Glomerular endothelial cell (primary cell): ENCODE data around the gene LILRA5. TPM values are rescaled to one million over a fixed set of nuclear protein-coding genes. Genes with fewer than 3 reads are reported as not detected.
"Not testable (repeated sequence)": the region's sequence is repeated elsewhere in the genome, so short reads cannot be mapped to it uniquely, and the experiment has no call there.

Experiments
- DNase-seq: peaks from one replicate; pipeline ENCODE4 v3.0.0-alpha.2; 2011; ENCODE audit warnings: low read depth, low spot score; ENCODE audit errors: extremely low read depth
- total RNA-seq: library from RNA; depleted of rRNA; stranded (reverse); fragments of >200 nt; gene quantifications from 2 replicates; pipeline ENCODE4 v1.2.3, GENCODE V29; 2015

LILRA5 gene
- total RNA-seq, 1 donor from 2014 or later: not detected

DNA sequence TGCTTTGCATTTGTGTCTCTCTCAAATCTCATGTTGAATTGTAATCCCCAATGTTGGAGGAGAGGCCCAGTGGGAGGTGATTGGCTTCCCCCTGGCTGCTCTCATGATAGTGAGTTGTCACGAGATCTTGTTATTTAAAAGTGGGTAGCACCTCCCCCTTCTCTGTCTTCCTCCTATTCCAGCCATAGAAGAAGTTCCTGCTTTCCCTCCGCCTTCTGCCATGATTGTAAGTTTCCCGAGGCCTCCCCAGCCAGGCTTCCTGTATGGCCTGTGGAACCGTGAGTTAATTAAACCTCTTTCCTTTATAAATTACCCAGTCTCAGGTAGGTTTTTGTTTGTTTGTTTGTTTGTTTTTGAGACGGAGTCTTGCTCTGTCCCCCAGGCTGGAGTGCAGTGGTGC, 22.2 kb upstream of the LILRA5 start:
- no peak for DNase-seq

DNA sequence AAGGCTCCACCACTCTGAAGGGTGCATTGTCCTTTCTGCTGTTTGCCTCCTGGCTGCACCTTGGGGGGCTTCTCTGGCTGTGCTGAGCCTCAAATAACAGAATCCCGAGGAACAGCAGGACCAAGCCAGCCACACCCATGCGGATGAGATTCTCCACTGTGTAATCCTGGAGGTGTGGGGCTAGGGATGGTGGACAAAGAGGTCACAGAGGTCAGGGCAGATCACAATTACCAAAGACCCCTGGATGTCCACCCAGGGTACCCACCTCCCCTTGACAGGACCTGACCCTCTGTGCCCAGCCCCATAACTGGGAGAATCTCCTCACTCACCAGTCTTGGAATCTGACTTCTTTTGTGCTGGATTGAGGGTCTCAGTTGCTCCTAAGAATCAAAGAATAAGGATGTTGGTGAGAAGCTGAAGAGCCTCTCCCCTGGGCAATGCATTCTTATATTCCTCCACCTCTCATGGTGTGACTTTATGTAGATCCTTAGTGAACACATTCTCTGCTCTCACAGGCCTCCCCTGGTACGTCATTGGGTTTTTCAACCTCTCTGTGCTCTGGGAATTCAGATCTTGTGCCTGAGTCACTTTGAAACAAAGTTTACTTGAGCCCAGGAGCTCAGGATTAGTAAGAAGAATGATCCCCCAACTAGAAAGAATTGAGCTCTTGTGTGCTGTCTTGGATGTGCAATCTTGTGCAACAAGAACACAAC, 20.8 kb upstream of the LILRA5 start:
- no peak for DNase-seq

DNA sequence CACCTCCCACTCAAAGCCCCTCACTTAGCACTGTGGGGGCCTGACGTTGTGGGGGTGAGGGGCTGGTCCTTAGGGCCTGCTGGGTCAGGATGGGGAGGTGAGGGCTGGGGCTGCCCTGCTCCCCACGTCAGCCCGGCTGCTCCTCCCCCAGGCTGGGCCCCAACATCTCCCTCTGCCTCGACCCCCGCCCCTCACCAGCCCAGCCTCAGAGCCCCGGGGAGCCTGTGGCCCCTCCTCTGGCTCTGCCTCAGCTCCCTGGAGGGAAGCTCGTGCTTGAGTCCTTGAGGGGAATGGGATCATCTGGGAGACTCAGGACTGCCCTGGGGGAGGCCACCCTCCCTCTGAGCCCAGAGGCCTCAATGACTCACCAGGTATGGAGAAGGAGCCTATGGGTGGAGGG, 19.2 kb upstream of the LILRA5 start:
- no peak for DNase-seq

DNA sequence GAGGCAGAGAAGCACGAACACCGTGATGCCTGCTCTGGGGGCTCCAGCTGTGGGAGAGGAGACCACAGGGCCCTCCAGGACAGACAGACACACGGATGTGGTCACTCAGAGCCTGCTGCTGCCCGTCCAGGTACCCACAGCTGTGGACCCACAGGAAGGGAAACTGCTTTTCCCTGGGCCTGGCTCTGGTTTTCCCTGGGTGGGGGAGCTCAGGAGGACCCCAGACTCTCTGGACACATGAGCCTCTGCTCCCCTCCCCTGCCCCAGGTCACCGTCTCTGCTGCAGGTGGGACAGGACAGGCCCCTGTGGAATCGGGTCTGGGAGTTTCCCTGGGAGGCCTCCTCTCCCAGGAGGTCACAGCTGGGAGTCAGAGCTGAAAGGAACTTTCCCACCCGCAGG, 18.7 kb upstream of the LILRA5 start:
- no peak for DNase-seq

DNA sequence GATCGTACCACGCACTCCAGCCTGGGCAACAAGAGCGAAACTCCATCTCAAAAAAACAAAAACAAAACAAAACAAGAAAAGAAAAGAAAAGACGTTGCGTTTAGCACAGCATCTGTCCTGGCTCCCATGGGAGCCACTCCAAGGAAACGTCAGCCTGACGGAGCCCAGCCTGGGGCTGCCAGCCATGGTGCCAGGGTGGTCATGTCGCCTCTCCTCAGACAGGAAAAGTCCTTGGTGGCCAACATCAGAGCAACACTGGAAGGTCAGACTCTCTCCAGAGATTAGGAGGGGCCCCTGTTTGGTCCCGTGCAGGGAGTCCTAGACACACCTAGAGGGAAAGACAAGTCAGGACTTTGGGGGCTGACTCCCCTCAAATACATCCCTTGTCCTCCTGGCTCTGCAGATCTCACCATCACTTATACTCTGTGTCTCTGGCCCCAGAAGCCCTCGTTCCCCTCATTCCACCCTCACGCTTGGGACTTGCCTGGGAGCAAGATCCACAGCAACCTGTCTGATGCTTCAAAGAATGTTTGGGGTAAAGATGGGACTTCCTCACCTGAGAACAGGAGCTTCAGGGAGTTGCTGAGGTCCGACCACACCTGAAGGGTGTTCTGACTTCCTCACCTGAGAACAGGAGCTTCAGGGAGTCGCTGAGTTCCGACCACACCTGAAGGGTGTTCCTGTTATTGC, 16.7 kb upstream of the LILRA5 start:
- no peak for DNase-seq

DNA sequence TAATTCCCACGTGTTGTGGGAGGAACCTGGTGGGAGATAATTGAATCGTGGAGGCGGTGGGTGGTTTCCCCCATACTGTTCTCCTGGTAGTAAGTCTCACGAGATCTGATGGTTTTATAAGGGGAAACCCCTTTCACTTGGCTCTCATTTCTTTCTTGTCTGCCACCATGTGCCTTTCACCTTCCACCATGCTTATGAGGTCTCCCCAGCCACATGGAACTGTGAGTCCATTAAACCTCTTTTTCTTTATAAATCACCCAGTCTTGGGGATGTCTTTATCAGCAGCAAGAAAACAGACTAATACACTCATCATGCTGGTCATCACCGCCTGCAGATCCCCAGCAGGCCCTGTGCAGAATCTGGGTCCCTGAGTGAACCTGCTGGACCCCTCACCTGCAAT, 15.8 kb upstream of the LILRA5 start:
- DNase-seq: not testable (repeated sequence)

DNA sequence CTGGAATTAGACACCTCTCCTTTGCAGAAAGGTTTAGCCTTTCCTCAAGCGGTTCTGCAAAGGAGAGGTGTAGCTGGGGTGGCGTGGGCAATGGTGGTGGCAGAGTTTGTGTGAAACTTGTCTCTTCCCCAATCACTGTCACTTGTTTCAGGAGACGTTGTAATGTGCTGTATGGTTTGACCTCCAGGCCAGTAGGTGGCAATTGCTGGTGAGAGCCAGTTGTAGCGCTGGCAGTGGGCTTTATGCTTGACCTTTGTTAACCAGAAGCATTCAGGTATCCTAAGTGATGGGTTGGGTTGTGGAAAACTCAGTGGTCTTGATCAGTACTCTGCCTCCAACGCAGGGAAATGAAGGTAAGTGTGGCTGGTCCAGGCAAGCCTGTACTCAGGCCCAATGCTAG, 12.7 kb upstream of the LILRA5 start:
- DNase-seq: no peak

DNA sequence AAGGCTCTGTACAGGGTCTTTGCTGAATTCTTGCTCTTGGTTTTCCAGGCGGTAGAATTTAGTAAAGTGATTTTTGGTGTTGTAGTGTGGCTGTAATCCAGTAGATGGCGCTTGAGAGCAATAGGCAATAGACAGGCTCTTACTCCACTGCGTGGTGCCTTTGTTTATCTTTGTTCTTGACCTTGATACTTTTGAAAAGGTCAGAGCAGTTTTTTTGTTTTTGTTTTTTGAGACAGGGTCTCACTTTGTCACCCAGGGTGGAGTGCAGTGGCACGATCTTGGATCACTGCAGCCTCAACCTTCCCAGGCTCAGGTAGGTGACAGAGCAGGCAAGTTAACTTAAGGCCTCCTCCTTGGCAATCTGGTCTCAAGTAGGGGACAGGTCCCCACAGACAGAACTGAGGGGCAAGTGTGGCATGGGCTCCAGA, 12.2 kb upstream of the LILRA5 start:
- DNase-seq: peak; percentile 25

DNA sequence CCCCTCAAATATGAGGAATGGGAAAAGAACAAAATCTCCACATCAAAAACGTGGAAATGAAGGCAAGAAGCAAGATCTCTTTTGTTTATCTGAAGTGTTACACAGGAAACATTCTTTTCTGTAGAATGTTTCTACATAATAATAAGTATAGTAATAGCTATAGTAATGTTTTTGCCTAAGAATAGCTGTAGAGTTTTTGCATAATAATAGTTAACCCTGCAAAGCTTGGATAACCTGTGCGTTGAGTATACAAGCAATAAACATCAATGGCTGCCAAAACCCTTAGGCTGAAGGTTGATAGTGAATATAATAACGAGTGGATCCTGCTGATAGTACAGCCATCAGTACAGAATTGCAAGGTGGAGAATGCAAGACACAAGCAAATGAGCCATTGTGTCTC, 11.1 kb upstream of the LILRA5 start:
- no peak for DNase-seq

DNA sequence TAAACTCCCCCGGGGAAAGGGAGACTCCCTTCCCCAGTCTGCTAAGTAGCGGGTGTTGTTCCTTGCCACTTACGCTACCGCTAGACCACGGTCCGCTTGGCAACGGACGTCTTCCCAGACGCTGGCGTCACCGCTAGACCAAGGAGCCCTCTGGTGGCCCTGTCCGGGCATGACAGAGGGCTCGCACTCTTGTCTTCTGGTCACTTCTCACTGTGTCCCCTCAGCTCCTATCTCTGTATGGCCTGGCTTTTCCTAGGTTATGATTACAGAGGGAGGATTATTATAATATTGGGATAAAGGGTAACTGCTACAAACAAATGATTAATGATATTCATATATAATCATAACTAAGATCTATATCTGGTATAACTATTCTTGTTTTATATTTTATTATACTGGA, 10.0 kb upstream of the LILRA5 start:
- DNase-seq: not testable (repeated sequence)

DNA sequence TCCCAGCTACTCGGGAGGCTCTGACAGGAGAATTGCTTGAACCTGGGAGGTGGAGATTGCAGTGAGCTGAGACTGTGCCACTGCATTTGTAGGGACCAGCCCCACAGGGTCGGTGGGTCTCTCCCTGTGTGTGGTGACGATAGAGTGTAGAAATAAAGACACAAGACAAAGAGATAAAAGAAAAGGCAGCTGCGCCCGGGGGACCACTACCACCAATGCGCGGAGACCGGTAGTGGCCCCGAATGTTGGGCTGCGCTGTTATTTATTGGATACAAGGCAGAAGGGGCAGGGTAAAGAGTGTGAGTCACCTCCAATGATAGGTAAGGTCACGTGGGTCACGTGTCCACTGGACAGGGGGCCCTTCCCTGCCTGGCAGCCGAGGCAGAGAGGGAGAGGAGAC, 9.3 kb upstream of the LILRA5 start:
- DNase-seq: not testable (repeated sequence)

DNA sequence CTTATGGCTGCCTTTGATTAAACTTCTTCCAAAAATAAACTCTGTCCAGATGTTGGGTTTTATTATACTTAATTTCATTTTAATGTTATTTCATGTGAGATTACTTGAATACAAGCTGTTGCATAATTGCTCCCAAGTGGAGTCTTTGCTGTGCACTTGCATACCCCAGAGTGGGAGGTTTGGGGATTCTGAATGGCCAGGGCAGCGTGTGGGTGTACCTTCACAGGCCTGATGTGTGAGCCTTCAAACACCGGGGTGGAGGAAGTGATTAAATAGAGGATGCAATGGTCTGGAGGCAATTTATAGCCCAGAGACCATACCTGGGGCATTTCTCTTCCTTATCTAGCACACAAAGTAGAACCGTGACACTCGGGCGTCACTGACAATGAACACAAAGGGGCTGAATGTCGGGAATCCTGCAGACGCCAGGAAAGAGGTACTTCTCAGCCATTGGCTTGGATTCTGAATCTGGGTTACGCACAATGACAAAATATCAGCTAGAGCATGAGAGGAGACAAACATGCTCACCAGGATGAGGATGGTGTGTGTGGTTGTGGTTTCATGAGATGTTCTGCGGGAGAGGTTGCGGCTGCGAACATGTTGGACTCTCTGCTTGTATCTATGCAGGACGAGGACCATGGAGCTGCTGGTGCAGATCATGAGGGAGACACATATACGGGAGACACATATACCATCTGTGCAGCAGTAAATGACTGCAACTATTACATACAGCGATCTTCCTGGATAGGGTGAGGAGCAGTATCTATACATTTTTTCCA, 7.1 kb upstream of the LILRA5 start:
- DNase-seq: no peak

DNA sequence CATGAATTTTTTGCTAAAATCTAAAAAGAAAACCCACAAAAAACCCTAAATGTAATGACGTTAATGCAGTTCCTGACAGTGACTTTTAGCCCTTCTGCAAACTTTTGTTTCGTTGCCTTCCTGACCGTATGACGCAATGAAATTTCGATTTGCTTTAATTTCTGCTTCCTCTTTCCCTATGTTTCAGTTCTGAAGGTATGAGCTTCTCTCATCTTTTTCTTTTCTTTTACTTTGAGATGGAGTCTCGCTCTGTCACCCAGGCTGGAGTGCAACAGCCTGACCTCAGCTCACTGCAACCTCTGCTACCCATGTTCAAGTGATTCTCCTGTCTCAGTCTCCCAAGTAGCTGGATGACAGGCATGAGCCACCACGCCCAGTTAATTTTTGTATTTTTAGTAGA, 6.1 kb upstream of the LILRA5 start:
- DNase-seq: no peak

DNA sequence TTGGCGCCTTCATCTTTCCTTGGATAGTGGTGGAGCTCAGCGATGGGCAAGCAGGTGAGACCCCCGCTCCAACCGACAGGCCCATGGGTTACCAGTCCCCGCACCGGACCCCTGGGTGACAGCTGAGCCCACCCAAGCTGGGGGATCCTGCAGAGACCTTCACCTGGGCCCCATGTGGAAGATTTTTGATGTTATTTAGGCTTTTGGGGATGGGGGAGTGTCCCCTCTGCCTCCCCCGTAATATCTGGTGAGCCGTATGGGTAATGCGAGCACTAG, 4.9 kb upstream of the LILRA5 start:
- DNase-seq: no peak

DNA sequence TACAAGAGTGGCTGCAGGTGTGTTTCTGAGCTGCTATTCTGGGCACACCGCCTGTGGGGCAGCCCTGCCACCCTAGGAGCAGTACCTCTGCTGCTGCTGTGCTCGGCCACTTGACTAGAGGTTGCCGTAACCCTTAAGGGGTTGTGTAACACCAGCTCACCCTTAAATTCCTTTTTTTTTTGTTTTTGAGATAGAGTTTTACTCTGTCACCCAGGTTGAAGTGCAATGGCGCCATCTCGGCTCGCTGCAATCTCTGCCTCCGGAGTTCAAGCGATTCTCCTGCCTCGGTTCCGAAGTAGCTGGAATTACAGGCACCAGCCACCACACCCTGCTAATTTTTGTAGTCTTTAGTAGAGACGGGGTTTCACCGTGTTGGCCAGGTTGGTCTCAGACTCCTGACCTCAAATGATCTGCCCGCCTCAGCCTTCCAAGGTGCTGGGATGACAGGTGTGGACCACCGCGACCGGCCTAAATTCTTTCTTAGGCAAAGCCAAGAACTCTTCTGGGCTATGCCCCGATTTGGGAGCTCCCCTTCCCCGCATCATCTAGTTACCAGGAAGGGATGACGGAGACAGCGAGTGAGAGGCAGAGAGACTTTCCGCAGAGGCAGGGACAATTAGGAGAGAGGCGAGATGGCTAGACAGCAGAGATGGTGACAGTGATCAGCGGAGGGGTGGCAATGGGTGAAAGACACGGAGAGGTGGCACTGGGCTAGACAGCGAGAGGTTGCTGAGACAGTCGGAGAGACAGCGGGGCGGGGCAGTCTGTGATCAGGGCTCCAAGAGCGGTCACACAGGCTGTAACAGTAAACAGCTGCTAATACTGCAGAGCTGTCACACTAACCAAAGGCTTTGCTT, 4.4 kb upstream of the LILRA5 start:
- no peak for DNase-seq

DNA sequence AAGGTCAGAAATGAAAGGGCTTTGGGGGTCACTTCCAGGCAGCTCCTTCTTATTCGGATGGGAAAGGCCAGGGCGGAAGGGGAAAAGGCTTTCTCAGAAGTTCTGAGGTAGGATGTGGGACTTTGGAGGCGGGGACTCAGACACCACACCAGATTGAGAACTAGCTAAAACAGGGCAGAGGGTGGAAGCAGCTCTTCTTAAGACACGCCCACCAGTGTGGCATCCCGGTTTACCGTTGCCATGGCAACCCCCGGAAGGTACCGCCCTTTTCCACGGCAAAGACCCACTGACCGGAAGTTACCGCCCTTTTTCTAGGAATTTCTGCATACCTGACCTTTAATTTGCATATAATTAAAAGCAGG, 3.8 kb upstream of the LILRA5 start:
- DNase-seq: no peak

DNA sequence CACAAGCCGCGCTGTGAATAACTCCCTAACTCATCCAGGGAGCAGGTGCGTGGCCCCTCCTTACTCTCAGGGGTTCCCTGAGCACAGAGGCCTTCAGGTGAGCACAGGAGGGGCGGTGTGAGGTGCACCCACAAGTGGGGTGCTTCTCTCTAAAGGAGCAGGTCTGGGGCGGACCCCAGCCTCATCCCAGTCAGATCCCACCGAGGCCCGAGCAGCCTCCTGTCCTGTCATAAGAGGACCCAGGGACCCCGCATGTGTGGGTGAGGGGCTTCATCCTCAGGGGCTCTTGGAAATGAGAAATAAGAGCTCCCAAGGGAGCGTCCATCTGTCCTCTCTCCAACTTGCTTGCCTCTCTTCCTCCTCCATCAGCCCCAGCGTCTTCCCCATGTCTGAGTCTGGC, 3.0 kb upstream of the LILRA5 start:
- no peak for DNase-seq

DNA sequence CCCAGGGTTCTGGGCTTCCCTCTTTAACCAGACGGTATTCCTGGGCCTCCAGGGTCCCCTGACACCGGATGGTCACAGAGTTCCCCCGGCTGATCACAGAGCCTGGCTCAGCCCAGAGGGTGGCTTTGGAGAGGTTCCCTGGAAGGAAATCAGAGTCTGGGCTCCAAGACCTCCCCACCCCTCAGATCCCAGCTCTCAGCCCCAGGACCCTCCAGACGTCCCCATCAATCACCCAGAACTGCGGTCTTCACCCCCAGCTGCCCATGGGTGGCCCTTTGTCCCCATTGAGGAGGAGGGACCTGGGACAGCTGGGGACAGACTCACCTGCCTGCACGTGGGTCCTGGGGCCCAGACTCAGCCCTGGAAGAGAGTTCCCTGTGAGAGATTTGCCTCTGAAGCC, 955 bp downstream of the LILRA5 start:
- DNase-seq: no peak

DNA sequence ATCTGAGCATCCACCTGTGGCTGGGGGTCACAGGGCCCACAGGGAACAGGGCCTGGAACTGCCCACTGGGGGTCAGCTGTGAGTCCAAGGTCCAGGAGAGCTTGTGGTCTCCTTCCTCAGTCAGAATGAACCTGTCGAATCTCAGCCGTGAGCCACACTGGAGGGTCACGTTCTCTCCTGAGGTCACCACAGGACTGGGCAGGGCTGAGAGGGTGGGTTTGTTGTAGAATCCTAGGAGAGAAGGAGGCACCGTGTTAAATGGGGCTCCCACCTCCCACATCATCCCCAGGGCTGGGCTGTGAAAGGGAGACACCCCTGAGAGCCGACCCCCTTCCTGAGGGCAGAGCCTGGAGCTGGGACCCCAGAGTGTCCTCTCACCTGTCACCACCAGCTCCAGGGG, 1.5 kb downstream of the LILRA5 start:
- no peak for DNase-seq

DNA sequence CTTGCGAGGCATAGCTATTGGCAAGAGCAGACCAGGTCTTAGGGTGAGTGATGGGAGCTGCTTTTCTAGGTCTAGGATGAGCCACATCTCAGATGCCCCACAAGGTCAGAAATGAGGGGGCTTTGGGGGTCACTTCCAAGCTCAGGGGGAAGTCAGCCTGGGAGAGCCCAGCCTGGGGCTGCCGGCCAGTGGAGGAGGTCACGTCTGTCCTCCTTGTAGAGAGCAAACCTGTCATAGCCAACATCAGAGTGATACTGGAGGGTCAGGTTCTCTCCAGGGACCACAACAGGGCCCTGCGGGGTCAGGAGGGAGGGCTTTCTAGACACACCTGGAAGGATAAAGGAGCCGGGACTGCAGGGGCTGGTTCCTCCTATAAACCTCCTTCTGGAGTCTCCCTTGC, 2.4 kb downstream of the LILRA5 start:
- DNase-seq: no peak

DNA sequence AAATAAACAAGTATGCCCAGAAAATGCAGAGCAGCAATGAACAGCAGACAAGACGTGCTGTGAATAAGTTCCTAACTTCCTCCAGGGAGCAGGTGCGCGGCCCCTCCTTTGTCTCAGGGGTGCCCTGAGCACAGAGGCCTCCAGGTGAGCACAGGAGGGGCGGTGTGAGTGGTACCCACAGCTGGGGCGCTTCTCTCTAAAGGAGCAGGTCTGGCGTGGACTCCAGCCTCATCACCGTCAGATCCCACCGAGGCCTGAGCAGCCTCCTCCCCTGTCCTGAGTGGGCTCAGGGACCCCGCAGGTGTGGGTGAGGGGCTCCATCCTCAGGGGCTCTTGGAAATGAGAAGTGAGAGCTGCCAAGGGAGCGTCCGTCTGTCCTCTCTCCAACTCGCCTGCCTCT, 3.2 kb downstream of the LILRA5 start:
- no peak for DNase-seq
